Ascending aorta (tissue), 2 donors: Measurements from ENCODE around the gene CLPTM1L. TPM values are rescaled to one million over a fixed set of nuclear protein-coding genes. Genes with fewer than 3 reads are reported as not detected.

Experiments
- DNase-seq, 2 donors: peaks; one replicate each; pipeline ENCODE4 v3.0.0-alpha.2; 2019; ENCODE audit warnings: low spot score in 2 of 2
- H3K27ac ChIP-seq, 2 donors: fragments of 200-600 bp; sonication (generic); one replicate each; pipeline ENCODE4 v1.5.1; 2016 to 2017; ENCODE audit warnings: mild to moderate bottlenecking in 1 of 2
- H3K27me3 ChIP-seq: fragments of 200-600 bp; sonication (generic); one replicate; pipeline ENCODE4 v1.5.1; 2017
- H3K36me3 ChIP-seq, 2 donors: fragments of 200-600 bp; sonication (generic); one replicate each; pipeline ENCODE4 v1.5.1; 2016
- H3K4me1 ChIP-seq, 2 donors: fragments of 200-600 bp; sonication (generic); one replicate each; pipeline ENCODE4 v1.5.1; 2016 to 2017; ENCODE audit warnings: mild to moderate bottlenecking in 1 of 2
- H3K4me3 ChIP-seq, 2 donors: fragments of 200-600 bp; sonication (generic); one replicate each; pipeline ENCODE4 v1.5.1; 2016 to 2017; ENCODE audit warnings: mild to moderate bottlenecking in 1 of 2
- H3K9me3 ChIP-seq, 2 donors: fragments of 200-600 bp; sonication (generic); one replicate each; pipeline ENCODE4 v1.5.1; 2016
- intact Hi-C: fragments of 100-400 bp; cut with DNase I; formaldehyde crosslinking; loops from one replicate; pipeline ENCODE4 v1.15.1; 2023
- total RNA-seq: library from RNA; depleted of rRNA; stranded (reverse); fragments of >200 nt; gene quantifications from one replicate; pipeline ENCODE4 v1.1.0, GENCODE V29; 2016
- TF ChIP-seq, protein P1 (sequence below), 3 experiments: fragments of 200-600 bp in 2 of 3; fragments of 450-650 bp in 1 of 3; sonication (generic) in 2 of 3; IDR thresholded peaks; one replicate each; pipeline ENCODE4 v1.5.1; 2016 to 2019; ENCODE audit warnings: antibody characterized with exemption in 3 of 3, mild to moderate bottlenecking in 1 of 3, moderate library complexity in 1 of 3

The CLPTM1L gene
- total RNA-seq, 1 donor from 2014 or later: 23.6 TPM

DNA sequence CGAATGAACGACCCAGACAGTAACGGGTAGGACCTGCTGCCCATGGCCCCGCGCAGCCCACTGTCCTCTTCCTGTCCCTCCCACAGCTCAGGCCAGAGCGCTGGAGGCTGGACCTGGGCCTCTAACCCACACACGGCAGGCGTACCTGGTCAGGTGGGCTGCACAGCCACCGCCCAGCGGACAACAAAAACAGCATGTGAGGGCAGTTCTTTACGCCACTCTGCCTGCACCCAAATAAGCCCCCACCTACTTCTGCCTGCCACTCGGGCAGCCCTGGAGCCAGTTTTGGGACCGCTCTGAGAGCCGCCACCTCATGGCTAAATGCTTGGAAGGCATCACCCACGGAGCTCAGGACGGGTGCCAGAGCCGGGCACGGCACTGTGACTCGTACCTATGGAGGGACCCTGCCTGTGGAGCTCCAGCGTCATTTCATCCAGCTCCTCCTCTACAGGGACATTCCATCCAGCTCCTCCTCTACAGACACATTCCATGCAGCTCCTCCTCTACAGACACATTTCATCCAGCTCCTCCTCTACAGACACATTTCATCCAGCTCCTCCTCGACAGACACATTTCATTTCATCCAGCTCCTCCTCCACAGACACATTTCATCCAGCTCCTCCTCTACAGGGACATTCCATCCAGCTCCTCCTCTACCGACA lies 18.9 kb downstream of the CLPTM1L start:
- no peaks in the 10 kb centered on the region for H3K4me1 ChIP-seq
- H3K9me3 ChIP-seq: no peaks in the 10 kb centered on the region
- peaks cover 53 to 64% of the 10 kb centered on the region in 2 donors for H3K36me3 ChIP-seq
- TF ChIP-seq, protein P1, sequence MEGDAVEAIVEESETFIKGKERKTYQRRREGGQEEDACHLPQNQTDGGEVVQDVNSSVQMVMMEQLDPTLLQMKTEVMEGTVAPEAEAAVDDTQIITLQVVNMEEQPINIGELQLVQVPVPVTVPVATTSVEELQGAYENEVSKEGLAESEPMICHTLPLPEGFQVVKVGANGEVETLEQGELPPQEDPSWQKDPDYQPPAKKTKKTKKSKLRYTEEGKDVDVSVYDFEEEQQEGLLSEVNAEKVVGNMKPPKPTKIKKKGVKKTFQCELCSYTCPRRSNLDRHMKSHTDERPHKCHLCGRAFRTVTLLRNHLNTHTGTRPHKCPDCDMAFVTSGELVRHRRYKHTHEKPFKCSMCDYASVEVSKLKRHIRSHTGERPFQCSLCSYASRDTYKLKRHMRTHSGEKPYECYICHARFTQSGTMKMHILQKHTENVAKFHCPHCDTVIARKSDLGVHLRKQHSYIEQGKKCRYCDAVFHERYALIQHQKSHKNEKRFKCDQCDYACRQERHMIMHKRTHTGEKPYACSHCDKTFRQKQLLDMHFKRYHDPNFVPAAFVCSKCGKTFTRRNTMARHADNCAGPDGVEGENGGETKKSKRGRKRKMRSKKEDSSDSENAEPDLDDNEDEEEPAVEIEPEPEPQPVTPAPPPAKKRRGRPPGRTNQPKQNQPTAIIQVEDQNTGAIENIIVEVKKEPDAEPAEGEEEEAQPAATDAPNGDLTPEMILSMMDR (IDR thresholded peaks at IDR 0.05): no peak
- intact Hi-C loops: no loop called here
- DNase-seq: peak in 1 of 2 donors; percentile 51
- no peak overlapping the region for H3K27ac ChIP-seq
- no peak overlapping the region for H3K4me3 ChIP-seq
- H3K27me3 ChIP-seq: no peaks in the 10 kb centered on the region

DNA sequence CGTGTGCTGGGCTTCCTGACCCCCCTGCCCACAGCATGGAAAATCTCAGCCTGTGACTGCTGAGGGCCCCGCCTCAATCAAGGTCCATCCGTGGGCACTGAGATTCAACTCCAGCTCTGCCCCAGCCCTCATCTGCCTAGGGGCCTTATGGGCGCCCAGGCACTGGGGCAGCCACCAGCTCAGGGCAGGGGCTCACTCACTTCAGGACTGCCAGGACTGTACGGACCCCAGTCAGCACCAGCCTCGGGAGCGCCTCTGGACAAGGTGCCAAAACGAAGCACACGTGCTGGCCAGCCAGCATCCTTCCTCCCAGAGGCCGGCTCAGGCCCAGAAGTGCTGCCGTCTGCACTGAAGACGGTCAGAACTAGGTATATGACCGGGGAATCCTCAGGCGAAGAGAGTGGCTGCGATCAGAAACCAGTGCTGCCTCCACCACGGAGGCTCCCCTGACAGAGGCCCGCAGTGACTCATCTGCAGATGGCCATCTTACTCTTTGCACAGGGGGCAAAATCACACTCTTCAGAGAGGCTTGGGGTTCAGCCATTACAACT lies 19.6 kb downstream of the CLPTM1L start:
- Histone ChIP-seq H3K27ac (no peak overlapping the region), H3K36me3 (peaks cover 57 to 64% of the 10 kb centered on the region in 2 donors), H3K27me3 (no peaks in the 10 kb centered on the region), H3K9me3 (no peaks in the 10 kb centered on the region), H3K4me3 (no peak overlapping the region), H3K4me1 (no peaks in the 10 kb centered on the region)
- intact Hi-C loops: no loop called here
- DNase-seq: peak in 1 of 2 donors; percentile 54
- TF ChIP-seq, protein P1 (IDR thresholded peaks at IDR 0.05): no peak

DNA sequence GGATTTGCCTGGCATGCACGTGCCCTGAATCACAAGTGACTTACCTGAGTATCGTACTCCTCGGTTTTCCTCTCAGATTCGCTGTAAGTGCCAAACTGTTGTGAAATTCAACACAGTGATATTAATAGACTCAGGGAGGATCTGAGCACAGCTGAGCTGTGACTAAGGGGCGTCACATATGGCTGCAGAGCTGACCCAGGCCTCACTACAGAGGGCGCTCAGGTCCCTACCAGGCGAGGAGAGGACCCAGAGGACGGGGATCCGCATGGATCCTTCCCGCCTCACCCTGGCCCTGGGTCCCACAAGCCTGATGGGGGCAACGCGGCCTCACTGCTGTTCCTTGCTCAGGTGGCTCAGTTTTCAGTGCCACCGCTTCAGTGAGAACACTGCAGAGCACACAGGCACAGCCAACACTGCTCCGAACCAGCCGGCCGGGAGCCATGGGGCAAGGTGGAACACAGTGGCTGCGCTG lies 20.1 kb downstream of the CLPTM1L start:
- intact Hi-C loops: no loop called here
- DNase-seq: no peak
- peaks cover 58 to 64% of the 10 kb centered on the region in 2 donors for H3K36me3 ChIP-seq

DNA sequence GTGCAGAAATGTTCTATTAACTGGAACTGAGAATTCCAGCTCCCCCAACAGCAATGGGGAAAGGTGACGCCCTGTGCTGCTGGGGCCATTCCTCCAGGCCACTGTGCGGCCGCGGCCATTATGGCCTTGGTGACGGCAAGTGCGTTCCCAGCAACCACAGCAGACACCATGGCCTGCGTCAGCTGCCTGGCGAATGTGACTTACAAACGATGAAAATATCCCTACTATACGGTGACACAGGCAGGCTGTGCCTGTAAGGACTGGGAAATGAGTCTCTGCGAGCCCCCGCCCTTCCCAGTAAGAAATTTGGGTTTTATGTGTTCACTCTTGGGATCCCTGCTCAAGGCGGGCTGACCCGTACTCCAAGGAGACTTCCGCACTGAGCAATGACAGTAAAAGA lies 20.6 kb downstream of the CLPTM1L start:
- Histone ChIP-seq H3K27me3 (no peaks in the 10 kb centered on the region), H3K4me3 (no peak overlapping the region), H3K27ac (no peak overlapping the region), H3K4me1 (no peaks in the 10 kb centered on the region), H3K36me3 (peaks cover 63 to 68% of the 10 kb centered on the region in 2 donors), H3K9me3 (no peaks in the 10 kb centered on the region)
- peak in 1 of 2 donors; percentile 42 for DNase-seq
- intact Hi-C loops: no loop called here
- TF ChIP-seq, protein P1 (IDR thresholded peaks at IDR 0.05): no peak

More for the DNA sequence above, 20.1 kb downstream of the CLPTM1L start:
- Histone ChIP-seq H3K4me3 (no peak overlapping the region), H3K27me3 (no peaks in the 10 kb centered on the region), H3K27ac (no peak overlapping the region), H3K9me3 (no peaks in the 10 kb centered on the region), H3K4me1 (no peaks in the 10 kb centered on the region)
- TF ChIP-seq, protein P1 (IDR thresholded peaks at IDR 0.05): no peak

DNA sequence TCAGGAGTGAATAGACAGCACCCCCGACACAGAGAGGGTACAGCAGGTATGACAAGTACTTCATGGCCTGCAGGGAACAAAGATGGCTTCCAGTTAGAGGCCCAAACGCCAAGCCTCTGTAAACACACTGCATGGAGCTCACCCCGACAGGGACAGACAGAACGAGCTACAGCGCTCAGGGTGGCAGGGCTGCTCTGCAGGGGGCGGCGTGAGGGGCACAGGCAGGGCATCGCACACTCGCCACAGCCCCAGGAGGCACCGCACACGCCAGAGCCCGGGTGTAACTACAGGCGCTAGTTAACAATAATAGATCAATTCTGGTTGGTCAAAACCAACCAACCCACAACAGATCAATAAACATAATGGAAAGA lies 21.1 kb downstream of the CLPTM1L start:
- TF ChIP-seq, protein P1 (IDR thresholded peaks at IDR 0.05): no peak
- H3K27ac ChIP-seq: no peak overlapping the region
- intact Hi-C loops: no loop called here
- H3K4me3 ChIP-seq: no peak overlapping the region
- H3K27me3 ChIP-seq: no peaks in the 10 kb centered on the region
- no peak for DNase-seq
- no peaks in the 10 kb centered on the region for H3K9me3 ChIP-seq
- H3K4me1 ChIP-seq: no peaks in the 10 kb centered on the region
- H3K36me3 ChIP-seq: peaks cover 68% of the 10 kb centered on the region in 2 donors
